GM12878 (cell line): ENCODE measurements around the gene HGS. TPM values are rescaled to one million over a fixed set of nuclear protein-coding genes. Genes with fewer than 3 reads are reported as not detected.

Source experiments
- ATAC-seq: fragments of 200-7000 bp; cut with Tn5 transposase; 3 replicates; pipeline ENCODE4 v1.9.1; 2020; ENCODE audit warnings: mild to moderate bottlenecking, moderate library complexity
- BruUV-seq: library from RNA; stranded (reverse); fragments of 400-500 nt; replicated peaks from 2 replicates; lab custom pipeline; 2021; lab: Mats Ljungman, UMichigan
- CTCF ChIA-PET: fragments of 300-600 bp; sonication (Branson Sonifier 250); formaldehyde crosslinking; extraction: SDS; loops from one replicate; lab custom pipeline; 2021; ENCODE audit warnings: inconsistent platforms; lab: Yijun Ruan, JAX
- POLR2A ChIA-PET: fragments of 350-600 bp; formaldehyde crosslinking; extraction: SDS; loops from one replicate; lab custom pipeline; 2021; ENCODE audit warnings: inconsistent platforms; lab: Charles Lee
- RAD21 ChIA-PET: fragments of 300-600 bp; sonication (Branson Sonifier 250); formaldehyde crosslinking; loops from one replicate; lab custom pipeline; 2023; ENCODE audit warnings: antibody characterized with exemption; ENCODE audit not compliant: unreplicated experiment; lab: Charles Lee
- SMC1A ChIA-PET: fragments of 300-600 bp; sonication (Branson Sonifier 250); formaldehyde crosslinking; loops from one replicate; lab custom pipeline; 2023; ENCODE audit not compliant: unreplicated experiment, uncharacterized antibody; lab: Charles Lee
- DNase-seq: peaks from one replicate; pipeline ENCODE4 v3.0.0-alpha.2; 2011; ENCODE audit warnings: low read depth, low spot score
- FAIRE-seq: peaks from 3 replicates; lab custom pipeline; 2011; peaks lifted over from hg19 to GRCh38; lab: Jason Lieb, UNC
- H2AFZ ChIP-seq: 2 replicates; pipeline ENCODE4 v1.6.0; 2011; ENCODE audit warnings: low read depth, low read length, control low read depth; ENCODE audit not compliant: control insufficient read depth
- H3K27ac ChIP-seq: 2 replicates; pipeline ENCODE4 v1.5.1; 2011; ENCODE audit warnings: control low read depth; ENCODE audit not compliant: control insufficient read depth, insufficient read depth
- H3K27me3 ChIP-seq, 2 experiments: replicated peaks in 1 of 2; 2 replicates each; pipeline versions ENCODE4 v1.6.0 to v1.6.1; 2011; ENCODE audit warnings: low read length in 1 of 2; ENCODE audit not compliant: control insufficient read depth in 2 of 2, insufficient read depth in 2 of 2
- H3K36me3 ChIP-seq, 2 experiments: 2 replicates each; pipeline ENCODE4 v1.5.1; 2011; ENCODE audit warnings: low read length in 1 of 2; ENCODE audit not compliant: control insufficient read depth in 2 of 2, insufficient read depth in 2 of 2
- H3K4me1 ChIP-seq: 2 replicates; pipeline ENCODE4 v1.6.1; 2011; ENCODE audit warnings: mild to moderate bottlenecking, low read length, moderate library complexity, mixed read lengths; ENCODE audit not compliant: control insufficient read depth, insufficient read depth
- H3K4me2 ChIP-seq: 2 replicates; pipeline ENCODE4 v1.6.0; 2011; ENCODE audit warnings: control low read depth; ENCODE audit not compliant: control insufficient read depth, insufficient read depth
- H3K4me3 ChIP-seq: fragments of 200-600 bp; sonication (generic); 2 replicates; pipeline ENCODE4 v1.5.1; 2016
- H3K79me2 ChIP-seq: 2 replicates; pipeline ENCODE4 v1.6.0; 2011; ENCODE audit warnings: low read length; ENCODE audit not compliant: control insufficient read depth, insufficient read depth
- H3K9ac ChIP-seq: 2 replicates; pipeline ENCODE4 v1.8.0; 2011; ENCODE audit warnings: low read length, control low read depth, mixed read lengths; ENCODE audit not compliant: control insufficient read depth, insufficient read depth
- H3K9me3 ChIP-seq: replicated peaks from 3 replicates; pipeline ENCODE4 v1.5.1; 2011; ENCODE audit warnings: mild to moderate bottlenecking, low read length; ENCODE audit not compliant: control insufficient read depth, insufficient read depth
- H4K20me1 ChIP-seq: 2 replicates; pipeline ENCODE4 v1.6.0; 2011; ENCODE audit not compliant: control insufficient read depth, insufficient read depth
- CBX5 ChIP-seq: sonication (generic); IDR thresholded peaks from 2 replicates; pipeline ENCODE4 v1.6.1; 2016; ENCODE audit warnings: low read depth, moderate library complexity, mild to moderate bottlenecking, inconsistent platforms
- E2F8 ChIP-seq: fragments of 450-650 bp; IDR thresholded peaks from 2 replicates; pipeline ENCODE4 v1.6.1; 2018; ENCODE audit warnings: mild to moderate bottlenecking, low read depth, moderate library complexity; ENCODE audit not compliant: partially characterized antibody
- HCFC1 ChIP-seq: fragments of 150-350 bp; IDR thresholded peaks from 2 replicates; pipeline ENCODE4 v1.6.1; 2014; ENCODE audit warnings: low read length
- KDM1A ChIP-seq: fragments of 200-600 bp; sonication (generic); IDR thresholded peaks from 2 replicates; pipeline ENCODE4 v1.6.1; 2016; ENCODE audit warnings: borderline replicate concordance
- MLLT1 ChIP-seq: fragments of 450-650 bp; IDR thresholded peaks from 2 replicates; pipeline ENCODE4 v1.6.1; 2016; ENCODE audit warnings: mild to moderate bottlenecking
- PAX8 ChIP-seq: fragments of 450-650 bp; IDR thresholded peaks from 2 replicates; pipeline ENCODE4 v1.6.1; 2017; ENCODE audit warnings: mild to moderate bottlenecking, moderate library complexity
- PML ChIP-seq: IDR thresholded peaks from 2 replicates; pipeline ENCODE4 v1.6.1; 2012; ENCODE audit warnings: low read length, inconsistent platforms
- RBBP5 ChIP-seq: fragments of 200-600 bp; sonication (generic); conservative IDR thresholded peaks from 2 replicates; pipeline ENCODE4 v1.6.1; 2016
- SMAD1 ChIP-seq: fragments of 450-650 bp; IDR thresholded peaks from 2 replicates; pipeline ENCODE4 v1.6.1; 2018; ENCODE audit warnings: mild to moderate bottlenecking, low read depth; ENCODE audit not compliant: partially characterized antibody
- ZBED1 ChIP-seq: IDR thresholded peaks from 2 replicates; pipeline ENCODE4 v1.6.1; 2016; ENCODE audit warnings: borderline replicate concordance
- ZBTB40 ChIP-seq: fragments of 450-650 bp; IDR thresholded peaks from 2 replicates; pipeline ENCODE4 v1.6.1; 2016; ENCODE audit warnings: mild to moderate bottlenecking, moderate library complexity, borderline replicate concordance
- ZNF217 ChIP-seq: fragments of 450-650 bp; IDR thresholded peaks from 2 replicates; pipeline ENCODE4 v1.6.1; 2017; ENCODE audit warnings: antibody characterized with exemption, mild to moderate bottlenecking
- WGBS: methylation state at CpG from one replicate; pipeline ENCODE4 v1.1.6; 2016; ENCODE audit warnings: low lambda C conversion rate; ENCODE audit not compliant: insufficient replicate concordance, insufficient coverage; ENCODE audit errors: missing lambda C conversion rate; 5-methylcytosine and 5-hydroxymethylcytosine counted together
- in situ Hi-C: fragments of 300-500 bp; cut with MboI; formaldehyde crosslinking; loops from 9 replicates; pipeline ENCODE4 v1.14.3; 2018; ENCODE audit warnings: mixed read lengths
- intact Hi-C: fragments of 100-400 bp; cut with micrococcal nuclease; formaldehyde crosslinking; loops from one replicate; pipeline ENCODE4 v1.14.2; 2022; ENCODE audit not compliant: unreplicated experiment
- polyA plus RNA-seq, 11 experiments: library from polyadenylated mRNA; depleted of rRNA in 4 of 11; unstranded in 6 of 11; stranded (reverse) in 5 of 11; fragments of >200 nt; fragmentation: Nextera tagmentation in 4 of 11; fragmentation: Illumina TruSeq in 1 of 11; extraction: Ambion mirVana in 4 of 11; extraction: Trizol in 1 of 11; gene quantifications; 1 replicate in 1 of 11; 2 replicates in 10 of 11; pipeline versions ENCODE4 v1.2.1 to v1.2.3, GENCODE V29; 2011 to 2016; ENCODE audit warnings: inconsistent platforms in 2 of 11, missing spikeins in 2 of 11, low read depth in 1 of 11
- total RNA-seq, 4 experiments: library from RNA; depleted of rRNA in 3 of 4; stranded (reverse); fragments of >200 nt in 3 of 4; fragmentation: Illumina TruSeq in 1 of 4; extraction: Trizol in 1 of 4; gene quantifications; 2 replicates each; pipeline versions ENCODE4 v1.2.1 to v1.2.3, GENCODE V29; 2013 to 2021

The HGS gene
- total and polyA plus RNA-seq, 10 of the 15 experiments (the other 5 are each of a cell fraction or from before 2014, with no cell fraction given): 2.2 to 85.6 (median 55.3) TPM

- TF ChIP-seq PAX8: no peak
- TF ChIP-seq ZBTB40: no peak
- TF ChIP-seq, all 136 proteins: peak for 0
These were observed 32.3 kb downstream of the HGS start (continued) for GRCh38 chr17:81715872-81716673.

DNA sequence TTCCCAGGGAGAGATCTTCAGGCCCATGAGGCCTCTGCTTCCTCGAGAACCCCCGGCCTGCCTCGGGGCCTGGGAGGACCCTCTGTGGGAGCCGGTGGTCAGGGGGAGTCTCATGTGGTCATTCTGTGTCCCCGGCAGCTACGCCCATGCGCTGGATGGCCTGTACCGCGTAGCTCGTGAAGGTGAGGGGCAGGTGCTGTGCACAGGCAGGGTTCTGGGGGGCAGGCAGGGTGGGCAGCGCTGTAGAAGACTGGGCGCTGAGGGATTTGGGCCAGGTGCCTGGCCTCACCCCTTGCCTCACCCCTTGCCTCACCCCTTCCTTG, 32.8 kb downstream of the HGS start:
- DNase-seq: no peak
- no peak overlapping the region for H3K4me3 ChIP-seq
- in situ Hi-C loops (loop anchor here (5.0 kb wide), 1 partner anchor 106 kb away; no protein-coding TSS in a partner anchor), intact Hi-C loops (no loop called here)
- RAD21 ChIA-PET: no interaction called here
- H3K27me3 ChIP-seq: no peaks in the 10 kb centered on the region
- no TSS peak for BruUV-seq
- H3K27ac ChIP-seq: no peak overlapping the region
- FAIRE-seq: no peak
- H3K4me1 ChIP-seq: 0 out of 2 replicates have a peak, but pooled peaks cover 4% of the 10 kb centered on the region
- peaks cover 17% of the 10 kb centered on the region for H3K79me2 ChIP-seq
- WGBS: 97% methylated on average over 12 of the region's 12 CpGs
- SMC1A ChIA-PET: no interaction called here
- no peak overlapping the region for H3K4me2 ChIP-seq
- CTCF ChIA-PET: no interaction called here
- no peak for ATAC-seq
- peaks cover 0 to 4% of the 10 kb centered on the region in 2 experiments; a peak in 2 of 4 replicates for H3K36me3 ChIP-seq
- no peak overlapping the region for H2AFZ ChIP-seq
- H4K20me1 ChIP-seq: no peaks in the 10 kb centered on the region
- no peak overlapping the region for H3K9ac ChIP-seq
- POLR2A ChIA-PET: no interaction called here
- no peaks in the 10 kb centered on the region for H3K9me3 ChIP-seq
- no peak for TF ChIP-seq E2F8
- TF ChIP-seq ZNF217: no peak
- TF ChIP-seq CBX5: no peak
- no peak for TF ChIP-seq HCFC1
- no peak for TF ChIP-seq MLLT1
- no peak for TF ChIP-seq ZBED1
- no peak for TF ChIP-seq PML
- no peak for TF ChIP-seq SMAD1
- TF ChIP-seq RBBP5: no peak
- TF ChIP-seq KDM1A: no peak
